Measurements from ENCODE around the gene POLR3B.

POLR3B gene

GRCh38 chr12:106415134-106415533 is 57.6 kb downstream of the POLR3B start:
- no peak for DNase-seq (ENCODE audit: low read depth, low spot score)
- Histone ChIP-seq H3K9ac (ENCODE audit: insufficient read length) (no peak overlapping the region), H3K9me3 (ENCODE audit: low read depth, low read length) (no peaks in the 10 kb centered on the region), H3K4me3 (no peak overlapping the region), H3K27ac (no peak overlapping the region), H3K36me3 (ENCODE audit: insufficient read depth, low read length) (peaks cover 27% of the 10 kb centered on the region)
- no peak for TF ChIP-seq POLR2AphosphoS5 (IDR thresholded peaks at IDR 0.05; ENCODE audit: borderline replicate concordance, low read depth, low read length)
- TF ChIP-seq FOXP2 (optimal IDR thresholded peaks at IDR 0.05; ENCODE audit: control extremely low read depth, extremely low read length, insufficient read depth): no peak
- no peak for TF ChIP-seq EZH2 (IDR thresholded peaks at IDR 0.05)

DNA sequence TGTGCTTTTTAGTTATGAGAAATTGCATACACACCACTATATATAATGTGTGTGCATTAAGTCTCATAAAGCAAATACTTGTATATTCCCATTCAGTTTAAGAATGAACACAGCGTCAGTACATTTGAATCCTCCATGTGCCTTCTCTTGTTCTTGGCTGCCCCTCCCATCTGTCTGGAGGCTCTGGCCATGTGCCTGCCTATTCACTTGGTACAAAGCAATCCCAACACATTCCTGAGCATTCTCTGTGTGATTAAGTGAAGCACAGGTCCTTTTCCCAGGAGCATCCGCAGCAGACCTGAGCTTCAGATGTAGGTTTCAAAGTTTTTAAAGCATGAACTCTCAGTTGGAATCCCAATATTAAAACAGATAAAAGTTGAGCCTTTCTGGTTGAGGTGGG is 58.7 kb downstream of the POLR3B start:
- Histone ChIP-seq H3K4me3 (no peak overlapping the region), H3K9ac (ENCODE audit: insufficient read length) (no peak overlapping the region), H3K9me3 (ENCODE audit: low read depth, low read length) (no peaks in the 10 kb centered on the region), H3K27ac (no peak overlapping the region), H3K36me3 (ENCODE audit: insufficient read depth, low read length) (peaks cover 24% of the 10 kb centered on the region)
- DNase-seq (ENCODE audit: low read depth, low spot score): no peak
- TF ChIP-seq FOXP2 (optimal IDR thresholded peaks at IDR 0.05; ENCODE audit: control extremely low read depth, extremely low read length, insufficient read depth) (no peak), POLR2AphosphoS5 (IDR thresholded peaks at IDR 0.05; ENCODE audit: borderline replicate concordance, low read depth, low read length) (no peak), EZH2 (IDR thresholded peaks at IDR 0.05) (no peak)

DNA sequence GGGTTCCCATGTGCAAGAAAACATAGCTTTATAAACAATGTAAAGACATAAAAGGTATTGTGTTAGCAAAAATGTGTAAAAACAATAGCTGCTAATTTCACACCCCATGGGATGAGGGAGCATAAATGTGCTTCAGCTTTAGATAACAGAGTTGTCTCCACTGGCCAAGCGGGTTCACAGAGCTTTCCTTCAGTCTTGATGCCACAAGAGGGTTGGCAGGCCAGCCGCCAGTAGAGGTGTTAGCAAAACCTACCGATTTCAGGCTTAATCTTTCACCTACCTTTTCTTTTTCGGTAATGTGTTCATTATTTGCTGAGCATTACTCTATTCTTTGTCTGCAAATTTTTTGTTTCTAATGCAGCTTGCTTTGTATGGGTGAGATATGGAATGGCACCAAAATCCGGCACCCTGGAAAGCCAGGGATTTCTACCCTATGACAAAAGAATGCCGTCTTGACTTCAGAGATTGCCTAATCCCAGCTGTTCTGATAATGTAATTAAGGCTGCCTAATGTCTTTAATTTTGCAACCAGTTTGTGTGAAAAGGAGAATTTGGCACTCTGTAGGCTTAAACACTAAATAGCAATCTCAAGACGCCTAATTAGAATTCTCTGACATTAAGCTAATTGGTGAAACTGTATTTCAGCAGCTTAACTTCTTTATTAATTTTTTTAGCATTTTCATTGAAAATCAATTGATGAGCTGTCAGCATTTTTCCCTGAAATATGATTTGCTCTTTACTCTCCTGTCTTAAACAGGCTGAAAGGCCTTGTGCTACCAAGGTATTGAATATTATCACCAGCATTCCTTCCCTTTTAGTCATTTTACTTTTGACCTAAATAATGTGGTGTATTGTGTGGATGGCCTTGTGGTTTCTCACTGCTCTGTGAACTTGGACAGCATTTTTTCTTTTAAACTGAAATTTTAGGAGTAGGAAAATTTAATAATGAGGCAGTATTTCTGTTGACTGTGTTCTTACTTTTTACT is 60.7 kb downstream of the POLR3B start:
- peaks cover 23% of the 10 kb centered on the region for H3K36me3 ChIP-seq (ENCODE audit: insufficient read depth, low read length)
- H3K4me3 ChIP-seq: no peak overlapping the region
- DNase-seq (ENCODE audit: low read depth, low spot score): no peak
- no peak overlapping the region for H3K27ac ChIP-seq
- H3K9me3 ChIP-seq (ENCODE audit: low read depth, low read length): no peaks in the 10 kb centered on the region
- H3K9ac ChIP-seq (ENCODE audit: insufficient read length): no peak overlapping the region
- TF ChIP-seq FOXP2 (optimal IDR thresholded peaks at IDR 0.05; ENCODE audit: control extremely low read depth, extremely low read length, insufficient read depth) (no peak), EZH2 (IDR thresholded peaks at IDR 0.05) (no peak), POLR2AphosphoS5 (IDR thresholded peaks at IDR 0.05; ENCODE audit: borderline replicate concordance, low read depth, low read length) (no peak)

DNA sequence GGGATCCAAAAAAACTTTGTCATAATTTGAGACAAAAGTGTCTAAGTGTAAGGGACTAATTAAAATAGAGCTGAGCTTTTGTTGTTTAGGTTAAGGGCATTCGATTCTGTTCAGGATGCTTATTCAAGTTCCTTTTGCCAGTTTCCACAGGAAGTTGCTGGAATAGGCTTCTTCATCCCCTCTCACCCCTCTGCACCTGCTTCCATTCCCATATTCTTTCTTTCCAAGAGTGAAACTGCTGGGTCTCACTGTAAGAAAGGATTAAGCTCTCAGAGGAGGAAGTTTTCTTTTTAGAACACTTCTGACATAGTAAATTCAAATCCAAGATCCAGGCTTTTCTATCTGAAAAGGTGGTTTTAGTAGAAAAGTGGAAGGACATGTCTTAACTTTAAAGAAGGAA is 61.4 kb downstream of the POLR3B start:
- H3K27ac ChIP-seq: no peak overlapping the region
- no peak for TF ChIP-seq EZH2 (IDR thresholded peaks at IDR 0.05)
- no peak for TF ChIP-seq FOXP2 (optimal IDR thresholded peaks at IDR 0.05; ENCODE audit: control extremely low read depth, extremely low read length, insufficient read depth)
- no peak for TF ChIP-seq POLR2AphosphoS5 (IDR thresholded peaks at IDR 0.05; ENCODE audit: borderline replicate concordance, low read depth, low read length)
- no peak for DNase-seq (ENCODE audit: low read depth, low spot score)

GRCh38 chr12:106423291-106423690 is 65.7 kb downstream of the POLR3B start:
- Histone ChIP-seq H3K9me3 (ENCODE audit: low read depth, low read length) (no peaks in the 10 kb centered on the region), H3K4me3 (no peak overlapping the region), H3K27ac (no peak overlapping the region), H3K36me3 (ENCODE audit: insufficient read depth, low read length) (peaks cover 12% of the 10 kb centered on the region), H3K9ac (ENCODE audit: insufficient read length) (no peak overlapping the region)
- no peak for DNase-seq (ENCODE audit: low read depth, low spot score)
- no peak for TF ChIP-seq FOXP2 (optimal IDR thresholded peaks at IDR 0.05; ENCODE audit: control extremely low read depth, extremely low read length, insufficient read depth)
- no peak for TF ChIP-seq POLR2AphosphoS5 (IDR thresholded peaks at IDR 0.05; ENCODE audit: borderline replicate concordance, low read depth, low read length)
- TF ChIP-seq EZH2 (IDR thresholded peaks at IDR 0.05): no peak

More for the DNA sequence above, 61.4 kb downstream of the POLR3B start:
- Histone ChIP-seq H3K4me3 (no peak overlapping the region), H3K9ac (ENCODE audit: insufficient read length) (no peak overlapping the region), H3K36me3 (ENCODE audit: insufficient read depth, low read length) (peaks cover 21% of the 10 kb centered on the region), H3K9me3 (ENCODE audit: low read depth, low read length) (no peaks in the 10 kb centered on the region)

- Histone ChIP-seq H3K9ac (ENCODE audit: insufficient read length) (no peak overlapping the region), H3K4me3 (no peak overlapping the region), H3K36me3 (ENCODE audit: insufficient read depth, low read length) (peaks cover 12% of the 10 kb centered on the region), H3K27ac (no peak overlapping the region), H3K9me3 (ENCODE audit: low read depth, low read length) (no peaks in the 10 kb centered on the region)
- TF ChIP-seq FOXP2 (optimal IDR thresholded peaks at IDR 0.05; ENCODE audit: control extremely low read depth, extremely low read length, insufficient read depth) (no peak), POLR2AphosphoS5 (IDR thresholded peaks at IDR 0.05; ENCODE audit: borderline replicate concordance, low read depth, low read length) (no peak), EZH2 (IDR thresholded peaks at IDR 0.05) (no peak)
- DNase-seq (ENCODE audit: low read depth, low spot score): no peak
Measured at GRCh38 chr12:106425061-106425702, 67.6 kb downstream of the POLR3B start.

- peaks cover 13% of the 10 kb centered on the region; the same call in 1 of the 2 replicates for H3K36me3 ChIP-seq (ENCODE audit: insufficient read depth, low read length)
- H3K9ac ChIP-seq (ENCODE audit: insufficient read length): no peak overlapping the region
- TF ChIP-seq POLR2AphosphoS5 (IDR thresholded peaks at IDR 0.05; ENCODE audit: borderline replicate concordance, low read depth, low read length) (no peak), EZH2 (IDR thresholded peaks at IDR 0.05) (no peak), FOXP2 (optimal IDR thresholded peaks at IDR 0.05; ENCODE audit: control extremely low read depth, extremely low read length, insufficient read depth) (no peak)
- no peak for DNase-seq (ENCODE audit: low read depth, low spot score)
- H3K9me3 ChIP-seq (ENCODE audit: low read depth, low read length): no peaks in the 10 kb centered on the region
- 0 out of 2 replicates have a peak overlapping the region, but pooled peaks have one; percentile 17 for H3K27ac ChIP-seq
- no peak overlapping the region for H3K4me3 ChIP-seq
Measured at GRCh38 chr12:106427917-106428316, 70.4 kb downstream of the POLR3B start.

GRCh38 chr12:106428384-106428783 is 70.8 kb downstream of the POLR3B start:
- 0 out of 2 replicates have a peak overlapping the region, but pooled peaks have one; percentile 17 for H3K27ac ChIP-seq
- no peak for DNase-seq (ENCODE audit: low read depth, low spot score)
- TF ChIP-seq EZH2 (IDR thresholded peaks at IDR 0.05): no peak
- TF ChIP-seq POLR2AphosphoS5 (IDR thresholded peaks at IDR 0.05; ENCODE audit: borderline replicate concordance, low read depth, low read length): no peak
- no peak for TF ChIP-seq FOXP2 (optimal IDR thresholded peaks at IDR 0.05; ENCODE audit: control extremely low read depth, extremely low read length, insufficient read depth)
- no peak overlapping the region for H3K9ac ChIP-seq (ENCODE audit: insufficient read length)
- H3K9me3 ChIP-seq (ENCODE audit: low read depth, low read length): no peaks in the 10 kb centered on the region
- H3K36me3 ChIP-seq (ENCODE audit: insufficient read depth, low read length): peaks cover 17% of the 10 kb centered on the region
- no peak overlapping the region for H3K4me3 ChIP-seq
